ENCODE results near the gene NDST1.

Gene NDST1

GRCh38 chr5:150502847-150503246 is 5.1 kb upstream of the NDST1 start:
- no peak for TF ChIP-seq CTCF (IDR thresholded peaks at IDR 0.05; ENCODE audit: extremely low read depth, missing control alignments)
- no peak for DNase-seq (ENCODE audit: low spot score)

DNA sequence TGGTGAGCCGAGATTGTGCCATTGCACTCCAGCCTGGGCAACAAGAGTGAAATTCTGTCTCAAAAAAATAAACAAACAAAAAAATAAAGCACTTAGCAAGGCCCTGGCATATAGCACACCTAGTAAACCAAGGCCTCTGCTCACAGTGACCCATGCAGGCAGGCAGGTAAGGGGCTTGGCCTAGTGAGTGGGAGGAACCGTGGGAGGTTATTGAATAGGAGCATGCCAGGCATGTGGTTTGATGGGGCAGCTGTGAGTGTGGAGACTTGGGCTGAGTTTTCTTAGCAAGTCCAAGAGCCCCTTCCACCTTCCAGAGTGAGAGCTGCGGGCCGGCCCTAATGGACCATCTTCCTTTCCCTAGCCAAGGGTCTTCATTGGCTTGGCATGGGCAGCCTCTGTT is 4.5 kb upstream of the NDST1 start:
- DNase-seq (ENCODE audit: low spot score): no peak
- TF ChIP-seq CTCF (IDR thresholded peaks at IDR 0.05; ENCODE audit: extremely low read depth, missing control alignments): no peak

DNA sequence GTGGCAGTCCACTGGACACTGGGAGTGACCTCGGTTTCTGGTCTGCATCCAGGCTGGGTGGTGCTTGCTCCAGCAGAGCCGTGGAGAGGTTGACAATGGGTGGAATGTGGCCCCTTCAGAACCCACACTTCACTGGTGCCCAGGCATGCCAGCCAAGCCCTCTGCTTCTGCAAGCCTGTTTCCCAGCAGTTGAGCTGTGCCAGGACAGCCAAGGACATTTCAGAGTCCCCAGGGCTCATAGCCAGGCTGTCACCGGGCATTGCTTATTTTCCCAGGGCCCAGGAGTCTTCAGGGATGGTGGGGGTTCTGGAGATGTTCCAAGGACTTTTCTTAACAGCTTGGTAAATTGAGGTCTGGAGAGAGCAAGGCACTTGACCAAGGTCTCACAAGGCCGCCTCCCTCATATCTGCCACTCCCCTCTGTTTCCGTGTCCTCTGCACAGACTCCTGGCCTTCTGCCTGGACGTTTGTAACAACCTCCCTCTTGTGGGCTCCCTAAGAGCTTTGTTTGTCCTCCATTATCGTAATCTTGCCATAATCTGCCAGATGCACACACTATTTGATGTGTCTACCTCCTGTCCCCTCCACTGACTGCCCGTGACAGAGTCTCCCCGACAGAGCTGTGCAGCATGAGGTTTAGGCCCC is 3.8 kb upstream of the NDST1 start:
- no peak for TF ChIP-seq CTCF (IDR thresholded peaks at IDR 0.05; ENCODE audit: extremely low read depth, missing control alignments)
- DNase-seq (ENCODE audit: low spot score): no peak

DNA sequence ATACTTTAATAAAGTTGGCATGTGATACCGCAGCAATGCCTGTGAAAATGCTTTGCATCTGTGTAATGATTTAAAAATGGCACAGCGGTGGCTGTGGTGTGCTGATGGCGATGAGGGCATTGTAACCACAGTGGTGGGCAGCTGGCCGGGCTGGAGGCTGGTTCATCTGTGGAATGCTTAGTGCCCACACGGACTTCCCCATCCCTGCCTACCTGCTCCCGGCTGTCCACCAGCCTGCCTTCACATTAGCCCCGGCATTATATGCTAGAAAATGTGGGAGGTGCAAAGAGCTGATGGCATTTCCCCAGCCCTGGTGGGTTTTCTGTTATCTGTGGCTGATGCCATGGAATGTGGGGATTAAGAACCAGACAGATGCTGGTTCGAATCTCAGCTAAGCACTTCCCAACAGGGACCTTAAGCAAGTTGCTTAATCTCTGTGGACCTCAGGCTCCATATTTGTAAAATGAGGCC is 2.9 kb upstream of the NDST1 start:
- no peak for TF ChIP-seq CTCF (IDR thresholded peaks at IDR 0.05; ENCODE audit: extremely low read depth, missing control alignments)
- no peak for DNase-seq (ENCODE audit: low spot score)

GRCh38 chr5:150505816-150506215 is 2.1 kb upstream of the NDST1 start:
- no peak for DNase-seq (ENCODE audit: low spot score)
- no peak for TF ChIP-seq CTCF (IDR thresholded peaks at IDR 0.05; ENCODE audit: extremely low read depth, missing control alignments)

DNA sequence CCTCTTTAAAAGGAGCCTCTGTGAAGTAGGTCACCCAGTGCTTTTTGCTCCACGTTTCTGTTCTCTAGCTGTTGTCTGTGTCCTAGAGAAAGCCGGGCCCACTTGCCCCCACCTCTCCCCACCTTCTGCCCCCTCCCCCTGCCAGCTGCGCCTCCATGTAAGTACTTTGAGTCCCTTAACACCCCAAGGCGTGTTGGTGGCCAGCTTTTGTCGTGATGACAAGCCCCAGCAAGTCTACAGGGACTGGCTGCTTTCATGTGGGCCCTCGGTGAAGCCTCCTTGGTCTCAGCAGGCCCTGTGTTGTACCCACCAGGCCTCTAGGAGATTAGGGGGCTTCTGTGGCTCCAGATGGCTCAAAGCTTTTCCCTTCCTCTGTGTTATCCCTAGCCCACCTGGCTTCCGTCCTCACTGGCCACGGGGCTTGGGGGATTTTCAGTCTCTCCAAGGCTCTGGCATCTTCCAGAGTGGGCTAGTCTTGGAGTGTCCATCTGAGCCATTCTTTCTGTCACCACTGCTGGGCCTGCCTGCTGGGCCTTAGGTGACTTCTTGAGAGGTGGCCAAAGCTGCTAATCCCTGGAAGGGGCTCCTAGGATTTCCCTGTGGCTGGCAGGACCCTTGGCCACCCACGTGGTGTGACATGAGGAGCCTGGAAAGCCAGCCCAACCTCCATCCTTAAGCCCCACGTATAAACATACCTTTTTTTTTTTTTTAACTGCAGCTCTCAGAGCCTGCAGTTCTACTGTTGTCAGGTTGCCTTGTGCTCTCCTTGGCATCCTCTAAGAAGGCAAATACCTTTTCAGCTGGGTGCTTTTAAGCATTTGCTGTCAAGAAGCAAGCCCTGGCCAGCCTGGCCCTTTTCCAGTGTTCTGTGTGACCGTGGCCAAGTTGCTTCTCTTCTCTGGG is 1.1 kb upstream of the NDST1 start:
- no peak for TF ChIP-seq CTCF (IDR thresholded peaks at IDR 0.05; ENCODE audit: extremely low read depth, missing control alignments)
- DNase-seq (ENCODE audit: low spot score): no peak

DNA sequence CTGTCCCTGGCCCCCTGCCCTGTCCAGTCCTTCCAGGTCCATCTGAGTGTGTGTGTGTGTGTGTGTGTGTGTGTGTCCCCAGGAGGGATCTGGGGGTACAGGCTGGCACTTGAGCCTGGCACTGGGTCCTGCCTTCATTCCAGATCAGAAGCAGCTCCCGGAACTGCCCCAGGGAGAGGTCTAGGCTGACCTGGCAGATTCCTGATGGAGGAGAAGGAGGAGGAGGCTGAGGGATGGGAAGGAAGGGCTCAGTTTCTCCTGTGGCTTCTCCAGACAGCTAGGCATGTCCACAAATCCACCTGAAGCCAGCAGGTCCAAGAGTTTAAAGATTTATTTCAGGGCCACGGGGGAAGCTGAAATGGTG is 328 bp downstream of the NDST1 start:
- no peak for TF ChIP-seq CTCF (IDR thresholded peaks at IDR 0.05; ENCODE audit: extremely low read depth, missing control alignments)
- DNase-seq (ENCODE audit: low spot score): no peak
